Measurements from ENCODE around the gene B4GALT6. TPM values are rescaled to one million over a fixed set of nuclear protein-coding genes. Genes with fewer than 3 reads are reported as not detected.

B4GALT6 gene
- total and polyA plus RNA-seq, 2 of the 13 experiments (the other 11 are each of a cell fraction or from before 2014, with no cell fraction given) = 1.9 to 3.3 TPM

DNA sequence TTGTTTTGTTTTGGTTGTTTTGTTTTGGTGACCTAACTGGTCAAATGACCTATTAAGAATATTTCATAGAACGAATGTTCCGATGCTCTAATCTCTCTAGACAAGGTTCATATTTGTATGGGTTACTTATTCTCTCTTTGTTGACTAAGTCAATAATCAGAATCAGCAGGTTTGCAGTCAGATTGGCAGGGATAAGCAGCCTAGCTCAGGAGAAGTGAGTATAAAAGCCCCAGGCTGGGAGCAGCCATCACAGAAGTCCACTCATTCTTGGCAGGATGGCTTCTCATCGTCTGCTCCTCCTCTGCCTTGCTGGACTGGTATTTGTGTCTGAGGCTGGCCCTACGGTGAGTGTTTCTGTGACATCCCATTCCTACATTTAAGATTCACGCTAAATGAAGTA, 92.8 kb downstream of the B4GALT6 start, which contains the start of gene TTR (continued):
- TF ChIP-seq, protein P1, sequence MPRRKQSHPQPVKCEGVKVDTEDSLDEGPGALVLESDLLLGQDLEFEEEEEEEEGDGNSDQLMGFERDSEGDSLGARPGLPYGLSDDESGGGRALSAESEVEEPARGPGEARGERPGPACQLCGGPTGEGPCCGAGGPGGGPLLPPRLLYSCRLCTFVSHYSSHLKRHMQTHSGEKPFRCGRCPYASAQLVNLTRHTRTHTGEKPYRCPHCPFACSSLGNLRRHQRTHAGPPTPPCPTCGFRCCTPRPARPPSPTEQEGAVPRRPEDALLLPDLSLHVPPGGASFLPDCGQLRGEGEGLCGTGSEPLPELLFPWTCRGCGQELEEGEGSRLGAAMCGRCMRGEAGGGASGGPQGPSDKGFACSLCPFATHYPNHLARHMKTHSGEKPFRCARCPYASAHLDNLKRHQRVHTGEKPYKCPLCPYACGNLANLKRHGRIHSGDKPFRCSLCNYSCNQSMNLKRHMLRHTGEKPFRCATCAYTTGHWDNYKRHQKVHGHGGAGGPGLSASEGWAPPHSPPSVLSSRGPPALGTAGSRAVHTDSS (CRISPR knock-in tag; conservative IDR thresholded peaks at IDR 0.05) = no peak
- TF ChIP-seq, protein P2, sequence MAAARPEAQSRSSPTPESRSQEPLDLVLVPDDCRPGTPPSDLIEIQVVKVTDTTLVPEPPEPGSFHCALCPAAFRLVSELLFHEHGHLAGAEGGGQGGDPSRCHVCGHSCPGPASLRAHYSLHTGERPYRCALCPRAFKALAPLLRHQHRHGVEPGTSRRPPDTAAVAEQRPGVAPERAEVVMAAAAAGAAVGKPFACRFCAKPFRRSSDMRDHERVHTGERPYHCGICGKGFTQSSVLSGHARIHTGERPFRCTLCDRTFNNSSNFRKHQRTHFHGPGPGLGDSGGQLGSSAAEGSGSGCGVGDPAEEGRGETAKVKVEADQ (CRISPR knock-in tag; IDR thresholded peaks at IDR 0.05; ENCODE audit: borderline replicate concordance) = no peak
- no peak for TF ChIP-seq ZNF296 (CRISPR knock-in tag; conservative IDR thresholded peaks at IDR 0.05)
- TF ChIP-seq CC2D1A (CRISPR knock-in tag; IDR thresholded peaks at IDR 0.05) = no peak
- TF ChIP-seq, protein P3, sequence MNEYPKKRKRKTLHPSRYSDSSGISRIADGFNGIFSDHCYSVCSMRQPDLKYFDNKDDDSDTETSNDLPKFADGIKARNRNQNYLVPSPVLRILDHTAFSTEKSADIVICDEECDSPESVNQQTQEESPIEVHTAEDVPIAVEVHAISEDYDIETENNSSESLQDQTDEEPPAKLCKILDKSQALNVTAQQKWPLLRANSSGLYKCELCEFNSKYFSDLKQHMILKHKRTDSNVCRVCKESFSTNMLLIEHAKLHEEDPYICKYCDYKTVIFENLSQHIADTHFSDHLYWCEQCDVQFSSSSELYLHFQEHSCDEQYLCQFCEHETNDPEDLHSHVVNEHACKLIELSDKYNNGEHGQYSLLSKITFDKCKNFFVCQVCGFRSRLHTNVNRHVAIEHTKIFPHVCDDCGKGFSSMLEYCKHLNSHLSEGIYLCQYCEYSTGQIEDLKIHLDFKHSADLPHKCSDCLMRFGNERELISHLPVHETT (CRISPR knock-in tag; conservative IDR thresholded peaks at IDR 0.05) = no peak
- TF ChIP-seq, protein P4, sequence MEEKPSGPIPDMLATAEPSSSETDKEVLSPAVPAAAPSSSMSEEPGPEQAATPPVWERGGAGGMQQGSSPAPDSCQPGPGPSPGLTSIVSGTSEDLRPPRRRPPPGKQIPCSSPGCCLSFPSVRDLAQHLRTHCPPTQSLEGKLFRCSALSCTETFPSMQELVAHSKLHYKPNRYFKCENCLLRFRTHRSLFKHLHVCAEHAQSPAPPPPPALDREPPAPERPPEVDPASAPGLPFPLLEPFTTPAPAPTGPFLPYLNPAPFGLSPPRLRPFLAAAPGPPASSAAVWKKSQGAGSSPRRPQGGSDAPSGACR (CRISPR knock-in tag; IDR thresholded peaks at IDR 0.05) = no peak
- no peak for TF ChIP-seq ZBTB1 (CRISPR knock-in tag; IDR thresholded peaks at IDR 0.05; ENCODE audit: borderline replicate concordance)
- TF ChIP-seq RFX1 (IDR thresholded peaks at IDR 0.05) = no peak
- no peak for TF ChIP-seq KDM2A (CRISPR knock-in tag; IDR thresholded peaks at IDR 0.05; ENCODE audit: borderline replicate concordance, low read depth)
- no peak for TF ChIP-seq HDAC1 (CRISPR knock-in tag; IDR thresholded peaks at IDR 0.05)
- peak; percentile 46 to 53; a peak in 3 of 4 replicates for TF ChIP-seq MAFK (conservative IDR thresholded peaks at IDR 0.05 in 1 of 2, IDR thresholded peaks at IDR 0.05 in 1 of 2; ENCODE audit: low read length in 2 of 2)
- TF ChIP-seq, protein P5, sequence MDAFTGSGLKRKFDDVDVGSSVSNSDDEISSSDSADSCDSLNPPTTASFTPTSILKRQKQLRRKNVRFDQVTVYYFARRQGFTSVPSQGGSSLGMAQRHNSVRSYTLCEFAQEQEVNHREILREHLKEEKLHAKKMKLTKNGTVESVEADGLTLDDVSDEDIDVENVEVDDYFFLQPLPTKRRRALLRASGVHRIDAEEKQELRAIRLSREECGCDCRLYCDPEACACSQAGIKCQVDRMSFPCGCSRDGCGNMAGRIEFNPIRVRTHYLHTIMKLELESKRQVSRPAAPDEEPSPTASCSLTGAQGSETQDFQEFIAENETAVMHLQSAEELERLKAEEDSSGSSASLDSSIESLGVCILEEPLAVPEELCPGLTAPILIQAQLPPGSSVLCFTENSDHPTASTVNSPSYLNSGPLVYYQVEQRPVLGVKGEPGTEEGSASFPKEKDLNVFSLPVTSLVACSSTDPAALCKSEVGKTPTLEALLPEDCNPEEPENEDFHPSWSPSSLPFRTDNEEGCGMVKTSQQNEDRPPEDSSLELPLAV (CRISPR knock-in tag; conservative IDR thresholded peaks at IDR 0.05; ENCODE audit: low read depth) = no peak
- TF ChIP-seq SAFB2 (CRISPR knock-in tag; IDR thresholded peaks at IDR 0.05; ENCODE audit: borderline replicate concordance, low read depth) = no peak
- TF ChIP-seq, protein P6, sequence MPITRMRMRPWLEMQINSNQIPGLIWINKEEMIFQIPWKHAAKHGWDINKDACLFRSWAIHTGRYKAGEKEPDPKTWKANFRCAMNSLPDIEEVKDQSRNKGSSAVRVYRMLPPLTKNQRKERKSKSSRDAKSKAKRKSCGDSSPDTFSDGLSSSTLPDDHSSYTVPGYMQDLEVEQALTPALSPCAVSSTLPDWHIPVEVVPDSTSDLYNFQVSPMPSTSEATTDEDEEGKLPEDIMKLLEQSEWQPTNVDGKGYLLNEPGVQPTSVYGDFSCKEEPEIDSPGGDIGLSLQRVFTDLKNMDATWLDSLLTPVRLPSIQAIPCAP (CRISPR knock-in tag; IDR thresholded peaks at IDR 0.05; ENCODE audit: low read depth) = no peak
- TF ChIP-seq RXRA (CRISPR knock-in tag; IDR thresholded peaks at IDR 0.05) = no peak; the same call in 1 of the 2 replicates
- TF ChIP-seq ZNF264 (CRISPR knock-in tag; IDR thresholded peaks at IDR 0.05) = 0 out of 2 replicates have a peak, but pooled peaks have one; percentile 29
- TF ChIP-seq, protein P7, sequence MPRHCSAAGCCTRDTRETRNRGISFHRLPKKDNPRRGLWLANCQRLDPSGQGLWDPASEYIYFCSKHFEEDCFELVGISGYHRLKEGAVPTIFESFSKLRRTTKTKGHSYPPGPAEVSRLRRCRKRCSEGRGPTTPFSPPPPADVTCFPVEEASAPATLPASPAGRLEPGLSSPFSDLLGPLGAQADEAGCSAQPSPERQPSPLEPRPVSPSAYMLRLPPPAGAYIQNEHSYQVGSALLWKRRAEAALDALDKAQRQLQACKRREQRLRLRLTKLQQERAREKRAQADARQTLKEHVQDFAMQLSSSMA (CRISPR knock-in tag; IDR thresholded peaks at IDR 0.05) = no peak

Measured in HepG2 (cell line).